H1 (cell line): ENCODE data around the gene PRRG1. TPM values are rescaled to one million over a fixed set of nuclear protein-coding genes. Genes with fewer than 3 reads are reported as not detected.

Experiments
- CTCF ChIA-PET: fragments of 300-600 bp; sonication (Branson Sonifier 250); formaldehyde crosslinking; loops from one replicate; lab custom pipeline; 2021; ENCODE audit not compliant: partially characterized antibody; lab: Charles Lee
- POLR2A ChIA-PET: fragments of 300-600 bp; sonication (Branson Sonifier 250); formaldehyde crosslinking; loops from one replicate; lab custom pipeline; 2021; ENCODE audit warnings: inconsistent platforms; ENCODE audit not compliant: partially characterized antibody; lab: Charles Lee
- DNase-seq, 2 experiments: peaks; one replicate each; pipeline versions ENCODE4 v3.0.0 to v3.0.0-alpha.2; 2010 to 2022; ENCODE audit warnings: low spot score in 2 of 2, low read depth in 1 of 2, mixed read lengths in 1 of 2
- FAIRE-seq: peaks from 2 replicates; lab custom pipeline; 2011; peaks lifted over from hg19 to GRCh38; lab: Jason Lieb, UNC
- H2AFZ ChIP-seq: 2 replicates; pipeline ENCODE4 v1.8.1; 2012; ENCODE audit warnings: low read length, inconsistent platforms
- H2AK5ac ChIP-seq: 2 replicates; pipeline ENCODE4 v1.6.1; 2013; ENCODE audit warnings: low read depth, low read length
- H2BK120ac ChIP-seq: replicated peaks from 2 replicates; pipeline ENCODE3; 2013; ENCODE audit warnings: low read depth, low read length, inconsistent platforms
- H2BK12ac ChIP-seq: 2 replicates; pipeline ENCODE4 v1.6.1; 2013; ENCODE audit warnings: low read depth, low read length
- H2BK15ac ChIP-seq: 2 replicates; pipeline ENCODE4 v1.6.1; 2013; ENCODE audit warnings: low read length
- H2BK20ac ChIP-seq: 2 replicates; pipeline ENCODE4 v1.6.1; 2013; ENCODE audit warnings: low read length
- H2BK5ac ChIP-seq: 2 replicates; pipeline ENCODE4 v1.6.1; 2013; ENCODE audit warnings: low read depth, low read length
- H3K14ac ChIP-seq: 2 replicates; pipeline ENCODE4 v1.6.1; 2013; ENCODE audit warnings: inconsistent platforms; ENCODE audit not compliant: insufficient read length
- H3K18ac ChIP-seq: 2 replicates; pipeline ENCODE4 v1.6.1; 2013; ENCODE audit warnings: low read length; ENCODE audit errors: extremely low read depth
- H3K23ac ChIP-seq: 2 replicates; pipeline ENCODE4 v1.6.1; 2013; ENCODE audit warnings: inconsistent platforms; ENCODE audit not compliant: insufficient read length
- H3K23me2 ChIP-seq: 2 replicates; pipeline ENCODE4 v1.6.1; 2013; ENCODE audit warnings: low read depth, low read length
- H3K27ac ChIP-seq: 2 replicates; pipeline ENCODE4 v1.6.1; 2011; ENCODE audit warnings: low read depth, low read length, inconsistent platforms
- H3K27me3 ChIP-seq, 4 experiments: replicated peaks in 1 of 4; 1 replicate in 1 of 4; 2 replicates in 3 of 4; pipeline versions ENCODE4 v1.6.1 to v1.8.1; 2011 to 2013; ENCODE audit warnings: low read length in 3 of 4, mild to moderate bottlenecking in 3 of 4, inconsistent platforms in 2 of 4, mixed read lengths in 2 of 4, moderate library complexity in 1 of 4; ENCODE audit not compliant: control insufficient read depth in 3 of 4, insufficient read depth in 3 of 4; ENCODE audit errors: extremely low read depth in 1 of 4
- H3K36me3 ChIP-seq, 4 experiments: 2 replicates each; pipeline versions ENCODE4 v1.6.1 to v1.8.1; 2011 to 2013; ENCODE audit warnings: mild to moderate bottlenecking in 4 of 4, low read length in 3 of 4, moderate library complexity in 2 of 4, control low read depth in 1 of 4, inconsistent platforms in 1 of 4; ENCODE audit not compliant: insufficient read depth in 4 of 4, control insufficient read depth in 2 of 4
- H3K4ac ChIP-seq: replicated peaks from 2 replicates; pipeline ENCODE3; 2013; ENCODE audit warnings: low read length, low read depth, mixed read lengths, inconsistent platforms; ENCODE audit not compliant: insufficient read length
- H3K4me1 ChIP-seq, 4 experiments: replicated peaks in 1 of 4; 1 replicate in 1 of 4; 2 replicates in 3 of 4; pipeline versions ENCODE4 v1.6.1 to v1.8.1; 2011 to 2013; ENCODE audit warnings: low read length in 3 of 4, inconsistent platforms in 2 of 4, mixed read lengths in 1 of 4; ENCODE audit not compliant: insufficient read depth in 4 of 4, control insufficient read depth in 3 of 4
- H3K4me2 ChIP-seq, 2 experiments: 2 replicates each; pipeline versions ENCODE4 v1.6.1 to v1.8.1; 2011 to 2013; ENCODE audit warnings: low read depth in 2 of 2, low read length in 2 of 2, control low read depth in 1 of 2, inconsistent platforms in 1 of 2, mild to moderate bottlenecking in 1 of 2; ENCODE audit not compliant: insufficient read depth in 1 of 2
- H3K4me3 ChIP-seq, 4 experiments: fragments of 200-600, 300-600 bp in 1 of 4; sonication (generic), shearing (Covaris generic), sonication (Bioruptor Twin) in 1 of 4; 2 replicates each; pipeline versions ENCODE4 v1.5.1 to v1.8.1; 2011 to 2016; ENCODE audit warnings: low read length in 4 of 4, low read depth in 3 of 4, control low read depth in 2 of 4, inconsistent platforms in 2 of 4, mild to moderate bottlenecking in 2 of 4, mixed read lengths in 1 of 4, moderate library complexity in 1 of 4; ENCODE audit not compliant: insufficient read depth in 2 of 4; ENCODE audit errors: extremely low read depth in 1 of 4
- H3K56ac ChIP-seq: replicated peaks from 2 replicates; pipeline ENCODE3; 2013; ENCODE audit warnings: low read depth, mild to moderate bottlenecking, mixed read lengths, low read length, inconsistent platforms; ENCODE audit not compliant: insufficient read length
- H3K79me1 ChIP-seq: 2 replicates; pipeline ENCODE4 v1.6.1; 2013; ENCODE audit warnings: low read depth, low read length, control low read depth
- H3K79me2 ChIP-seq, 2 experiments: 2 replicates each; pipeline versions ENCODE4 v1.6.1 to v1.8.1; 2012 to 2013; ENCODE audit warnings: low read length in 2 of 2, mild to moderate bottlenecking in 2 of 2, inconsistent platforms in 1 of 2; ENCODE audit not compliant: insufficient read depth in 2 of 2, control insufficient read depth in 1 of 2
- H3K9ac ChIP-seq, 4 experiments: replicated peaks in 1 of 4; 1 replicate in 1 of 4; 2 replicates in 3 of 4; pipeline versions ENCODE4 v1.6.1 to v1.8.1; 2011 to 2013; ENCODE audit warnings: low read depth in 3 of 4, low read length in 3 of 4, control low read depth in 2 of 4, mild to moderate bottlenecking in 2 of 4, moderate library complexity in 2 of 4, inconsistent platforms in 1 of 4; ENCODE audit errors: extremely low read depth in 1 of 4
- H3K9me3 ChIP-seq, 2 experiments: 2 replicates each; pipeline versions ENCODE4 v1.6.1 to v1.8.1; 2012 to 2013; ENCODE audit warnings: mild to moderate bottlenecking in 2 of 2, moderate library complexity in 2 of 2, control low read depth in 1 of 2, inconsistent platforms in 1 of 2, low read depth in 1 of 2, low read length in 1 of 2, mixed read lengths in 1 of 2; ENCODE audit not compliant: insufficient read depth in 2 of 2
- H4K20me1 ChIP-seq, 2 experiments: replicated peaks in 1 of 2; 2 replicates each; pipeline versions ENCODE3 to v1.8.1; 2011 to 2013; ENCODE audit warnings: inconsistent platforms in 2 of 2, low read length in 2 of 2, mild to moderate bottlenecking in 1 of 2; ENCODE audit not compliant: insufficient read depth in 2 of 2, control insufficient read depth in 1 of 2
- H4K5ac ChIP-seq: 2 replicates; pipeline ENCODE4 v1.6.1; 2013; ENCODE audit warnings: low read length, low read depth, mixed read lengths, inconsistent platforms; ENCODE audit not compliant: insufficient read length
- H4K8ac ChIP-seq: 2 replicates; pipeline ENCODE4 v1.8.0; 2013; ENCODE audit warnings: mild to moderate bottlenecking, moderate library complexity, low read length, inconsistent platforms; ENCODE audit not compliant: insufficient read depth; ENCODE audit errors: extremely low read depth
- H4K91ac ChIP-seq: replicated peaks from 2 replicates; pipeline ENCODE3; 2013; ENCODE audit warnings: low read length, mixed read lengths, inconsistent platforms; ENCODE audit not compliant: insufficient read length
- GTF2F1 ChIP-seq: IDR thresholded peaks from 2 replicates; pipeline ENCODE4 v1.6.1; 2012; ENCODE audit warnings: low read depth, low read length, improper control_type of control experiment, borderline replicate concordance
- HDAC6 ChIP-seq: IDR thresholded peaks from one replicate; pipeline ENCODE4 v1.7.1; 2012; ENCODE audit warnings: low read depth, mild to moderate bottlenecking, inconsistent platforms, low read length, moderate library complexity
- KDM1A ChIP-seq: fragments of 200-600, 300-600 bp; sonication (generic); IDR thresholded peaks from 2 replicates; pipeline ENCODE4 v1.7.1; 2016; ENCODE audit warnings: mild to moderate bottlenecking, low read length, borderline replicate concordance
- MAX ChIP-seq: IDR thresholded peaks from 2 replicates; pipeline ENCODE4 v1.6.1; 2012; ENCODE audit warnings: inconsistent platforms
- PHF8 ChIP-seq: fragments of 200-600 bp; sonication (generic); conservative IDR thresholded peaks from 2 replicates; pipeline ENCODE4 v1.7.1; 2012; ENCODE audit warnings: low read depth, mild to moderate bottlenecking, inconsistent platforms, low read length, moderate library complexity
- SIX5 ChIP-seq: IDR thresholded peaks from 2 replicates; pipeline ENCODE4 v1.6.1; 2011; ENCODE audit warnings: mild to moderate bottlenecking, low read depth, low read length
- TCF12 ChIP-seq: IDR thresholded peaks from 2 replicates; pipeline ENCODE4 v1.6.1; 2011; ENCODE audit warnings: low read depth, mild to moderate bottlenecking, low read length
- USF2 ChIP-seq: IDR thresholded peaks from 2 replicates; pipeline ENCODE4 v1.6.1; 2011; ENCODE audit warnings: low read length, improper control_type of control experiment
- WGBS, 2 experiments: shearing (Covaris generic) in 1 of 2; methylation state at CpG; one replicate each; pipeline versions ENCODE4 v1.1.6 to v1.1.7; 2013 to 2015; ENCODE audit warnings: low lambda C conversion rate in 2 of 2, mixed read lengths in 2 of 2, inconsistent platforms in 1 of 2, low coverage in 1 of 2, missing lambda C conversion rate in 1 of 2; ENCODE audit not compliant: insufficient replicate concordance in 2 of 2, insufficient coverage in 1 of 2, insufficient read length in 1 of 2; ENCODE audit errors: extremely low coverage in 1 of 2, missing lambda C conversion rate in 1 of 2; 5-methylcytosine and 5-hydroxymethylcytosine counted together
- polyA plus RNA-seq, 7 experiments: library from polyadenylated mRNA; depleted of rRNA in 3 of 7; stranded (reverse) in 5 of 7; unstranded in 2 of 7; fragments of >200 nt in 5 of 7; fragments of 200-250 nt in 2 of 7; gene quantifications; 1 replicate in 5 of 7; 2 replicates in 1 of 7; 4 replicates in 1 of 7; pipeline versions ENCODE4 v1.2.1 to v1.2.3, GENCODE V29; 2011 to 2013; ENCODE audit warnings: missing spikeins in 2 of 7, mixed read lengths in 2 of 7
- total RNA-seq: library from RNA; stranded (reverse); fragmentation: NEBNext Ultra II Directional; extraction: Animal tissue kit (Norgen Biotek cat#: 25700); gene quantifications from 2 replicates; pipeline ENCODE4 v1.2.1, GENCODE V29; 2021

The PRRG1 gene
- total and polyA plus RNA-seq, 2 of the 8 experiments (the other 6 are each of a cell fraction or from before 2014, with no cell fraction given) = 10.2 to 10.5 TPM

GRCh38 chrX:37453821-37454220 is 104.7 kb downstream of the PRRG1 start:
- no peak for FAIRE-seq

More at GRCh38 chrX:37453821-37454220, 104.7 kb downstream of the PRRG1 start:
- no peak overlapping the region for H2AFZ ChIP-seq
- ChIA-PET POLR2A (no interaction called here), CTCF (no interaction called here)
- H4K8ac ChIP-seq = no peak overlapping the region
- H3K79me2 ChIP-seq = no peaks in the 10 kb centered on the region
- no peaks in the 10 kb centered on the region for H3K9me3 ChIP-seq
- WGBS, 2 experiments = 86% methylated on average over 1 of the region's 1 CpG; no CpG with 5 or more reads in 1 of the 2 experiments
- H3K9ac ChIP-seq = no peak overlapping the region
- TF ChIP-seq SIX5 = no peak
- no peak for TF ChIP-seq USF2
- no peak for TF ChIP-seq TCF12
- no peak for TF ChIP-seq KDM1A
- TF ChIP-seq PHF8 = no peak
- TF ChIP-seq MAX = no peak
- no peak for TF ChIP-seq GTF2F1
- TF ChIP-seq HDAC6 = no peak
- H3K14ac ChIP-seq = no peak overlapping the region
- no peak overlapping the region for H4K5ac ChIP-seq
- H3K79me1 ChIP-seq = no peaks in the 10 kb centered on the region
- DNase-seq = no peak
- no peaks in the 10 kb centered on the region for H3K36me3 ChIP-seq
- H3K27me3 ChIP-seq = no peaks in the 10 kb centered on the region
- H3K4ac ChIP-seq = no peak overlapping the region
- H4K91ac ChIP-seq = no peak overlapping the region
- no peak overlapping the region for H2BK120ac ChIP-seq
- peaks cover 0 to 4% (median 0%) of the 10 kb centered on the region in 4 experiments; a peak in 2 of 7 replicates for H3K4me1 ChIP-seq
- H3K4me3 ChIP-seq = no peak overlapping the region
- no peak overlapping the region for H2BK12ac ChIP-seq
- H3K18ac ChIP-seq = no peak overlapping the region
- no peak overlapping the region for H3K23ac ChIP-seq
- no peak overlapping the region for H2AK5ac ChIP-seq
- H2BK20ac ChIP-seq = no peak overlapping the region
- no peaks in the 10 kb centered on the region for H3K23me2 ChIP-seq
- H3K4me2 ChIP-seq = no peak overlapping the region
- H4K20me1 ChIP-seq = no peaks in the 10 kb centered on the region
- H2BK15ac ChIP-seq = no peak overlapping the region
- H3K56ac ChIP-seq = no peak overlapping the region
- H2BK5ac ChIP-seq = no peak overlapping the region
- H3K27ac ChIP-seq = no peak overlapping the region
